ENCODE data around the gene ASB1.

The ASB1 gene

DNA sequence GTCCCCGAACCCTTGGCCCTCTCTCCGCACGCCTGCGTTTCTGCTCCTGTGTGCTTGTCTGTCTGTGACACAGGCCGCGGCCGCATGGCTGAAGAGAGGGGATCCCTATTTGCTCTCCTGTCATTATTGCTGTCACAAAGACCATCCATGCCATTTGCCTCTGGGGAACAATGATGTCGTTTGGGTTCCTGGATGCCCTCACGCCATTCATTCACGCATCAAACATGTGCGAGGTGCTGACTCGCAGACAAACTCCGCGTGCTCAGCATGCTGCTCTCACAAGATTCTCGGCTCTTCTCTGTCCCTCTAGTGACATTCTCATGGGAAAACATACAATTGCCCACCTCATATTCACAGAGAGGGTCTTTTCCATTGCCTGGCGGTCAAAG lies 67.8 kb downstream of the ASB1 start:
- H3K27me3 ChIP-seq (replicated peaks; ENCODE audit: control insufficient read depth, insufficient read depth, low read length), result no peaks in the 10 kb centered on the region; the same call in 1 of the 2 replicates
- TF ChIP-seq, protein P1, sequence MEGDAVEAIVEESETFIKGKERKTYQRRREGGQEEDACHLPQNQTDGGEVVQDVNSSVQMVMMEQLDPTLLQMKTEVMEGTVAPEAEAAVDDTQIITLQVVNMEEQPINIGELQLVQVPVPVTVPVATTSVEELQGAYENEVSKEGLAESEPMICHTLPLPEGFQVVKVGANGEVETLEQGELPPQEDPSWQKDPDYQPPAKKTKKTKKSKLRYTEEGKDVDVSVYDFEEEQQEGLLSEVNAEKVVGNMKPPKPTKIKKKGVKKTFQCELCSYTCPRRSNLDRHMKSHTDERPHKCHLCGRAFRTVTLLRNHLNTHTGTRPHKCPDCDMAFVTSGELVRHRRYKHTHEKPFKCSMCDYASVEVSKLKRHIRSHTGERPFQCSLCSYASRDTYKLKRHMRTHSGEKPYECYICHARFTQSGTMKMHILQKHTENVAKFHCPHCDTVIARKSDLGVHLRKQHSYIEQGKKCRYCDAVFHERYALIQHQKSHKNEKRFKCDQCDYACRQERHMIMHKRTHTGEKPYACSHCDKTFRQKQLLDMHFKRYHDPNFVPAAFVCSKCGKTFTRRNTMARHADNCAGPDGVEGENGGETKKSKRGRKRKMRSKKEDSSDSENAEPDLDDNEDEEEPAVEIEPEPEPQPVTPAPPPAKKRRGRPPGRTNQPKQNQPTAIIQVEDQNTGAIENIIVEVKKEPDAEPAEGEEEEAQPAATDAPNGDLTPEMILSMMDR (IDR thresholded peaks at IDR 0.05; ENCODE audit: insufficient read depth, low read length, poor library complexity, severe bottlenecking), result no peak

DNA sequence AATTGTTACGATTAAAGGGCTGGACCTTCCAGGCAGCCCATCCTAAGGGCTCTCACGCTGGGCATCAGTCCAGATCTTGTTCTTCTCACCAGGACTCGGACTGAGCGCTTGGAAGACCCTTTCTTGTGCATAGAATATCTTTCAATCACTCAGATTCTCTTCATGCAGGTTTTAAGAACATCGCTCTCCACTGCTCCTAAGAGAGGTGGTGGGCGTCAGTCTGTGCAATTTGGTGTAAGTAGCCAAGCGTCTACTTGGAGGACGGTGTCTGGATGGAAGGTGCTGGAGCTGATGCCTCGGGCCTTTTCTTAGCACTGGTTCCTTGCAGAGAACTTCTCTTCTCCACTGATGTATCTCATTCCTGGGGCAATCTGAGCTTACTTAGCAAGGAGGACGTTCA lies 68.7 kb downstream of the ASB1 start:
- Histone ChIP-seq H3K27me3 (replicated peaks; ENCODE audit: control insufficient read depth, insufficient read depth, low read length) (no peaks in the 10 kb centered on the region; the same call in 1 of the 2 replicates), H3K36me3 (ENCODE audit: control insufficient read depth, insufficient read depth, low read length) (no peaks in the 10 kb centered on the region), H3K4me3 (replicated peaks; ENCODE audit: low read depth, low read length) (no peak overlapping the region)
- TF ChIP-seq, protein P1 (IDR thresholded peaks at IDR 0.05; ENCODE audit: insufficient read depth, low read length, poor library complexity, severe bottlenecking), result no peak
- no peak for DNase-seq (ENCODE audit: extremely low read depth, insufficient read length)

More for the DNA sequence above, 67.8 kb downstream of the ASB1 start:
- Histone ChIP-seq H3K4me3 (replicated peaks; ENCODE audit: low read depth, low read length) (no peak overlapping the region; the same call in 1 of the 2 replicates), H3K36me3 (ENCODE audit: control insufficient read depth, insufficient read depth, low read length) (no peaks in the 10 kb centered on the region)
- no peak for DNase-seq (ENCODE audit: extremely low read depth, insufficient read length)

DNA sequence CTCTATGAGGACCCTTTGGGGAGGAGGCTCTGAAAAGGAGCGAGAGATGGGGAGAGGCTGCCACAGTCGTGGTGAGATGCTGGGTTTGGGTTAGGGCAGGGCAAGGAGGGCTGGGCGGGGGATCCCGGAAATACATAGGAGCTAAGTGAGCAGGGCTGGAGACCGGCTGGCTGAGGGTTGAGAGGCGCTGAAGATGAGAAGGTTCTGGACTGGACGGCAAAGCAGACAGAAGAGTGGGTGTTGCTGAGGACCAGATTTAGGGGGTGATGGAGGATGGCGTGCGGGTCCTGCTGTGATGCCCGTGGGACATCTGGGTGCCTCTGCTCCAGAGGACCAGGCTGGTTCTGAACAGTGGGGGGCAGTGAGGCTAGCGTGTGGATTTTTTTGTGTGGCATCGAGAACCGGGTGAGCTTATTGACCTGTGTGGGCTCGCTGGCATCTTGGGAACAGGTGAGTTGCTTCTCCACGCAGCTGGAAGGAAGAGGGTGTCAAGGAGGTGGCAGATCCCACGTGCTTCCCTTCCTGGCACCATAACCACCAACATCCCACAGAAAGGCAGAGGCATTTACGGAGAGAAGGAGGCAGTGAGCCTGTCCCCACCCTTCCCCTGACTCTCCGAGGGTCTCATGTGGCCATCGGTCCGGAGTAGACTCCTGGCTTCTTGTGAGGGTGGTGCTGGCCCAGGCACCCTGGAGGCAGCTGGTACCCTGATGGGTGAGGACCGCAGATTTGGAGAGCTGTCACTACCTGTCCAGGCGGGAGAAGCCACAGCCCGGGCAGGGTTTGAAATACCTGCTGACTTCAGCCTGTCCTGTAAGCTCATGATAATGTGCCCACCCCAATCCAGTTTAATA lies 70.3 kb downstream of the ASB1 start:
- DNase-seq (ENCODE audit: extremely low read depth, insufficient read length), result no peak
- Histone ChIP-seq H3K4me3 (replicated peaks; ENCODE audit: low read depth, low read length) (no peak overlapping the region), H3K27me3 (replicated peaks; ENCODE audit: control insufficient read depth, insufficient read depth, low read length) (no peaks in the 10 kb centered on the region; the same call in 1 of the 2 replicates)

DNA sequence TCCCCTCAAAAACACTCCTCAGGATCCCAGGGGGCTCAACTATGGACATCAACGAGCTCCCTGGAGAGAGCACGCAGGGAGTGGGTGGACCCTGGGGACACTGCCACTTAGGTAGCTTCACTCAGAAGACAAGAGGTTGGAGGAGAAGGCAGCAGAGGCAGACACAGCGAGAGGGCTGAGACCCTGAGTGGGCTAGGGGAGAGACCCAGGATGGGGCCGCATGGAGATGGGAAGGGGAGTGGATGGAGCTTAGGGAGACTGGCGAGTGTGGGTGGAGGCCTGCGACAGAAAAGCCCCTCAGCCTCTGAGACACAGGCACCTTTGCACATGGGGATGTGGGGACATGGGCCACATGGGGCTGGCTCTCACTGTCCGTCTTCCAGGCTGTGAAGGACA lies 70.9 kb downstream of the ASB1 start:
- no peak for DNase-seq (ENCODE audit: extremely low read depth, insufficient read length)
- Histone ChIP-seq H3K36me3 (ENCODE audit: control insufficient read depth, insufficient read depth, low read length) (no peaks in the 10 kb centered on the region), H3K27me3 (replicated peaks; ENCODE audit: control insufficient read depth, insufficient read depth, low read length) (no peaks in the 10 kb centered on the region; the same call in 1 of the 2 replicates), H3K4me3 (replicated peaks; ENCODE audit: low read depth, low read length) (no peak overlapping the region)
- TF ChIP-seq, protein P1 (IDR thresholded peaks at IDR 0.05; ENCODE audit: insufficient read depth, low read length, poor library complexity, severe bottlenecking), result no peak

More for the DNA sequence above, 70.3 kb downstream of the ASB1 start:
- no peaks in the 10 kb centered on the region for H3K36me3 ChIP-seq (ENCODE audit: control insufficient read depth, insufficient read depth, low read length)
- TF ChIP-seq, protein P1 (IDR thresholded peaks at IDR 0.05; ENCODE audit: insufficient read depth, low read length, poor library complexity, severe bottlenecking), result no peak

DNA sequence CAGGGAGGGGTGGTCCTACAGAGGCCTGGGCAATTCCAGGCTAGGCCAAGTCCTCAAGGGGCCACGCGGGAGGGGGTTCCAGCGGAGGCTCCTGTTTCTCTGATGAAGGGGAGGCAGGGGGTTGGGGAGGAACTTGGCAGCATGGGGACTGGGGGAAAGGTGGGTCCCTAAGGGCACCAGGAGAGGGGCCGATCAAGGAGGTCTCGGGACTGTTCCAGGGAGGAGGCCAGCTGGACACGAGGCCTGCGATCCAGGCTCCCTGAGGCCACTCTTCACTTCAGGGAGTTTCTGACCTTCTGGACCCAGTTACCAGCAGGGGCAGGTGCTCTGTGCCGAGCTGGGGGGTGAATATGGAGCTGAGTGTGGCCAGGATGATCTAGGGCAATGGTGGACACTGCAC lies 71.5 kb downstream of the ASB1 start:
- H3K27me3 ChIP-seq (replicated peaks; ENCODE audit: control insufficient read depth, insufficient read depth, low read length), result no peaks in the 10 kb centered on the region; the same call in 1 of the 2 replicates
- TF ChIP-seq, protein P1 (IDR thresholded peaks at IDR 0.05; ENCODE audit: insufficient read depth, low read length, poor library complexity, severe bottlenecking), result no peak
- no peak for DNase-seq (ENCODE audit: extremely low read depth, insufficient read length)

More for the DNA sequence above, 71.5 kb downstream of the ASB1 start:
- Histone ChIP-seq H3K36me3 (ENCODE audit: control insufficient read depth, insufficient read depth, low read length) (no peaks in the 10 kb centered on the region), H3K4me3 (replicated peaks; ENCODE audit: low read depth, low read length) (no peak overlapping the region)
